ENCODE data around the gene TMEM239. TPM values are rescaled to one million over a fixed set of nuclear protein-coding genes. Genes with fewer than 3 reads are reported as not detected.
"Not testable (repeated sequence)": the region's sequence is repeated elsewhere in the genome, so short reads cannot be mapped to it uniquely, and the experiment has no call there.

TMEM239 gene
- total RNA-seq, 1 experiment from 2014 or later: not detected

- DNase-seq: no peak
- Histone ChIP-seq H3K27ac (no peak overlapping the region), H2AFZ (no peak overlapping the region), H3K4me1 (replicated peaks; ENCODE audit: insufficient read depth) (no peaks in the 10 kb centered on the region), H3K4me3 (no peak overlapping the region), H3K79me2 (ENCODE audit: low read depth) (no peaks in the 10 kb centered on the region), H3K9me3 (ENCODE audit: insufficient read depth, low read depth) (no peaks in the 10 kb centered on the region), H3K9me2 (ENCODE audit: insufficient read depth) (no peaks in the 10 kb centered on the region), H3K4me2 (no peak overlapping the region), H3K36me3 (ENCODE audit: low read depth) (no peaks in the 10 kb centered on the region), H3F3A (ENCODE audit: insufficient read depth, low read depth) (no peaks in the 10 kb centered on the region), H4K20me1 (ENCODE audit: insufficient read depth) (no peaks in the 10 kb centered on the region), H3K27me3 (ENCODE audit: insufficient read depth, low read depth) (peaks cover 29% of the 10 kb centered on the region)
- BruUV-seq (replicated peaks): no TSS peak
- ChIA-PET CTCF (no interaction called here), POLR2A (ENCODE audit: unreplicated experiment) (no interaction called here)
- TF ChIP-seq EZH2 (IDR thresholded peaks at IDR 0.05; ENCODE audit: low read depth): no peak
- TF ChIP-seq, protein P1, sequence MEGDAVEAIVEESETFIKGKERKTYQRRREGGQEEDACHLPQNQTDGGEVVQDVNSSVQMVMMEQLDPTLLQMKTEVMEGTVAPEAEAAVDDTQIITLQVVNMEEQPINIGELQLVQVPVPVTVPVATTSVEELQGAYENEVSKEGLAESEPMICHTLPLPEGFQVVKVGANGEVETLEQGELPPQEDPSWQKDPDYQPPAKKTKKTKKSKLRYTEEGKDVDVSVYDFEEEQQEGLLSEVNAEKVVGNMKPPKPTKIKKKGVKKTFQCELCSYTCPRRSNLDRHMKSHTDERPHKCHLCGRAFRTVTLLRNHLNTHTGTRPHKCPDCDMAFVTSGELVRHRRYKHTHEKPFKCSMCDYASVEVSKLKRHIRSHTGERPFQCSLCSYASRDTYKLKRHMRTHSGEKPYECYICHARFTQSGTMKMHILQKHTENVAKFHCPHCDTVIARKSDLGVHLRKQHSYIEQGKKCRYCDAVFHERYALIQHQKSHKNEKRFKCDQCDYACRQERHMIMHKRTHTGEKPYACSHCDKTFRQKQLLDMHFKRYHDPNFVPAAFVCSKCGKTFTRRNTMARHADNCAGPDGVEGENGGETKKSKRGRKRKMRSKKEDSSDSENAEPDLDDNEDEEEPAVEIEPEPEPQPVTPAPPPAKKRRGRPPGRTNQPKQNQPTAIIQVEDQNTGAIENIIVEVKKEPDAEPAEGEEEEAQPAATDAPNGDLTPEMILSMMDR (conservative IDR thresholded peaks at IDR 0.05): no peak
- intact Hi-C loops (cut with micrococcal nuclease; ENCODE audit: unreplicated experiment): no loop called here
These were observed 10.3 kb upstream of the TMEM239 start for GRCh38 chr20:2805689-2806350.

GRCh38 chr20:2806351-2806701 is 9.8 kb upstream of the TMEM239 start:
- intact Hi-C loops (cut with micrococcal nuclease; ENCODE audit: unreplicated experiment): no loop called here
- no peaks in the 10 kb centered on the region for H4K20me1 ChIP-seq (ENCODE audit: insufficient read depth)
- H3K9me3 ChIP-seq (ENCODE audit: insufficient read depth, low read depth): no peaks in the 10 kb centered on the region
- CTCF ChIA-PET: no interaction called here
- peaks cover 29% of the 10 kb centered on the region for H3K27me3 ChIP-seq (ENCODE audit: insufficient read depth, low read depth)
- no peak overlapping the region for H3K27ac ChIP-seq
- no peaks in the 10 kb centered on the region for H3K79me2 ChIP-seq (ENCODE audit: low read depth)
- H3K36me3 ChIP-seq (ENCODE audit: low read depth): no peaks in the 10 kb centered on the region
- no peaks in the 10 kb centered on the region for H3K9me2 ChIP-seq (ENCODE audit: insufficient read depth)
- TF ChIP-seq, protein P1 (conservative IDR thresholded peaks at IDR 0.05): no peak
- no peak for TF ChIP-seq EZH2 (IDR thresholded peaks at IDR 0.05; ENCODE audit: low read depth)
- H3F3A ChIP-seq (ENCODE audit: insufficient read depth, low read depth): no peaks in the 10 kb centered on the region
- H2AFZ ChIP-seq: no peak overlapping the region
- DNase-seq: no peak
- no TSS peak for BruUV-seq (replicated peaks)
- H3K4me1 ChIP-seq (replicated peaks; ENCODE audit: insufficient read depth): no peaks in the 10 kb centered on the region
- POLR2A ChIA-PET (ENCODE audit: unreplicated experiment): no interaction called here
- H3K4me3 ChIP-seq: no peak overlapping the region
- no peak overlapping the region for H3K4me2 ChIP-seq

DNA sequence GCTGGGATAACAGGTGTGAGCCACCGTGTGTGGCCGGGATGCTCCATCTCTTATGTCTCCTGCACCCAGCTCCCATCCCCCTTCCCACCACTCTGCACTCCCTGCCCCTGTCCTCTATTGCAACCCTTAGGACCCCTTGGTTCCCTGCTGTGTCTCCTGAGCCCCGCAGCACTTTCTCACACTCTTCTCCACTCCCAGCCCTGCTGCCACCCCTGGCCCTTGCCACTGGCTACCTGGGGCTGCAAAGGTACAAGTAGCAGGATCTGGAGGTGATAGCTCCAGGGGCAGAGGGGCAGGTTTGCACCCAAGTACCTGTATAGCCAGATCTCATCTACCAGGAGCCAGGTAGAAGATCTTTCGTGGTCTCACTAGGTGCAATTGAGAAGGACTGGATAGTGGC is 9.1 kb upstream of the TMEM239 start:
- Histone ChIP-seq H3K4me2 (no peak overlapping the region), H3K4me1 (replicated peaks; ENCODE audit: insufficient read depth) (no peaks in the 10 kb centered on the region), H3K9me2 (ENCODE audit: insufficient read depth) (no peaks in the 10 kb centered on the region), H3K36me3 (ENCODE audit: low read depth) (no peaks in the 10 kb centered on the region), H3K9me3 (ENCODE audit: insufficient read depth, low read depth) (no peaks in the 10 kb centered on the region), H3F3A (ENCODE audit: insufficient read depth, low read depth) (no peaks in the 10 kb centered on the region), H3K27ac (no peak overlapping the region), H2AFZ (no peak overlapping the region), H4K20me1 (ENCODE audit: insufficient read depth) (no peaks in the 10 kb centered on the region), H3K4me3 (no peak overlapping the region), H3K27me3 (ENCODE audit: insufficient read depth, low read depth) (peaks cover 29% of the 10 kb centered on the region), H3K79me2 (ENCODE audit: low read depth) (no peaks in the 10 kb centered on the region)
- intact Hi-C loops (cut with micrococcal nuclease; ENCODE audit: unreplicated experiment): no loop called here
- CTCF ChIA-PET: no interaction called here
- DNase-seq: no peak
- TF ChIP-seq EZH2 (IDR thresholded peaks at IDR 0.05; ENCODE audit: low read depth): no peak
- TF ChIP-seq, protein P1 (conservative IDR thresholded peaks at IDR 0.05): no peak
- POLR2A ChIA-PET (ENCODE audit: unreplicated experiment): interaction anchor here (0.6 kb wide), 1 partner anchor 134 kb away, joined by 5 read pairs; no protein-coding TSS in a partner anchor
- no TSS peak for BruUV-seq (replicated peaks)

DNA sequence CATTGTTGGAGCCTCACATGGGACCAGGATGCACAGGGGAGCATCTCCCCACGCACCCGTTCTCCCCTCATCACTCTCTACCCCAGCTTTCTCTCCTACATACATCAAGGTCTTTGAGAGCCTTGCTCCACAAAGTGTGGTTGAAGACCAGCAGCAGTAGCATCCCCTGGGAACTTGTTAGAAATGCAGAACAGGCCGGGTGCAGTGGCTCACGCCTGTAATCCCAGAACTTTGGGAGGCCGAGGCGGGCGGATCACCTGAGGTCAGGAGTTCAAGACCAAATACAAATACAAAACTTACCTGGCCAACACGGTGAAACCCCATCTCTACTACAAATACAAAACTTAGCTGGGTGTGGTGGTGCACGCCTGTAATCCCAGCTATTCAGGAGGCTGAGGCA is 8.2 kb upstream of the TMEM239 start:
- intact Hi-C loops (cut with micrococcal nuclease; ENCODE audit: unreplicated experiment); POLR2A ChIA-PET (ENCODE audit: unreplicated experiment): not testable (repeated sequence)

More for the DNA sequence above, 8.2 kb upstream of the TMEM239 start:
- CTCF ChIA-PET; H3K79me2 ChIP-seq (ENCODE audit: low read depth); H4K20me1 ChIP-seq (ENCODE audit: insufficient read depth); H3K9me3 ChIP-seq (ENCODE audit: insufficient read depth, low read depth); H2AFZ ChIP-seq; H3K4me2 ChIP-seq; H3F3A ChIP-seq (ENCODE audit: insufficient read depth, low read depth); H3K27ac ChIP-seq; BruUV-seq (replicated peaks); H3K4me1 ChIP-seq (replicated peaks; ENCODE audit: insufficient read depth); DNase-seq; H3K9me2 ChIP-seq (ENCODE audit: insufficient read depth); H3K4me3 ChIP-seq; H3K36me3 ChIP-seq (ENCODE audit: low read depth): not testable (repeated sequence)
- peaks cover 29% of the 10 kb centered on the region for H3K27me3 ChIP-seq (ENCODE audit: insufficient read depth, low read depth)
